GM19455 (cell line): ENCODE data around the gene RAI14.

Experiments used
- ATAC-seq: cut with Tn5 transposase; IDR thresholded peaks from one replicate; pipeline ENCODE4 v1.9.1; 2021; ENCODE audit not compliant: unreplicated experiment

The RAI14 gene

GRCh38 chr5:34844999-34845398 lies 188.9 kb downstream of the RAI14 start:
- no peak for ATAC-seq

DNA sequence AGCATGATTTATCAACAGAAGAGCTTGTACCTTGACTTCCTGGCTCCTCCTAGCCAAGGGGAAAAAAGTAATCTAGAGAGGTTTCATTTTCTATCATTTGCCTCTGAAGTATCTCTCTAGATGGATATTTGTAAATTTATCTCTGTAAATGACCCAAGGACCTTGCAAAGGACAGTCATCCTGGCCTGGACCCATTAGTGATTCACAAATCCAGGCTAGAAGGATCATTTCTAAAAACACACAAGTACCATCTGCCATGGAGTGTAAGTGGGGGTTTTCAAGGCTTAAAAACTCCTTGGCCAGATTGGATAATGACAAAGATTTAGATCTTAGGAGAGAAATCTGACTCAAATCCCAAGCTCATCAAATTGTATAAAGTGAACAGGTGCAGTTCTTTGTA lies 190.9 kb downstream of the RAI14 start:
- no peak for ATAC-seq

- no peak for ATAC-seq
Observed at GRCh38 chr5:34847552-34847951, 191.4 kb downstream of the RAI14 start.

DNA sequence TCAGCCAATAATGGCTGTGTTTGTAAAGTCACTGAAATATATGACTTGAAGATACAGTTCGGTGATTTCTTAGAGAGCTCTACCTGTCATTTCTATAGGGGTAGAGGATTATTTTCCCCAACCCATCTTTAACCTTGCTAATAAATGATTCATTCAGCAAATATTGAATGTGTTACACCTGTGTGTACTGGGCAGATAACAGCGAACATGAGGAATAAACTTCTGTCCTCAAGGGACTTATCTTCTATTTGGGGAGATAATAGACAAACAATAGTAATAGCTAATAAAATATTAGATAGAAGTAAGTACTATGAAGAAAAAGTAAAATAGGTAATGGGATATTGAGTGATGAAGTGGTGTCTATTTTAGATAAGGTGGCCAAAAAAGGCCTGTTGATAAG lies 192.1 kb downstream of the RAI14 start:
- ATAC-seq = no peak

DNA sequence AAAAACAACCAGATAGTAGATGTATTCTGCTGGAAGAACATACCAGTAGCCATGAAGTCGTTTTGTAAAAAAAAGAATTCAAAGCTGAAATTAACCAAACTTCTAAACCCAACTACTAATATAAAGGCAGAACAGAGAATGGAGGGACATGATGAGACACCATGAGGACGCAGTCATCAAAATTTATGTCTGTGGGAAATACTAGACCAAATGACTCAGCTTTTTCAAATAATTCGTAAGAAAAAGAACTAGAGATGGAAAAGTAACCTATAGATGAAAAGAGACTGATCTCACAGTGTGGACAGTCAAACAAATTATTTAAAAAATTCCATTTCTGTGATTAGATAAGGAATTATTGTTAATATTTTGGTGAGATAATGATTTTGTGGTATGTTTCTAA lies 193.1 kb downstream of the RAI14 start:
- ATAC-seq = no peak

GRCh38 chr5:34854459-34855174 lies 198.5 kb downstream of the RAI14 start:
- peak; percentile 96 for ATAC-seq

DNA sequence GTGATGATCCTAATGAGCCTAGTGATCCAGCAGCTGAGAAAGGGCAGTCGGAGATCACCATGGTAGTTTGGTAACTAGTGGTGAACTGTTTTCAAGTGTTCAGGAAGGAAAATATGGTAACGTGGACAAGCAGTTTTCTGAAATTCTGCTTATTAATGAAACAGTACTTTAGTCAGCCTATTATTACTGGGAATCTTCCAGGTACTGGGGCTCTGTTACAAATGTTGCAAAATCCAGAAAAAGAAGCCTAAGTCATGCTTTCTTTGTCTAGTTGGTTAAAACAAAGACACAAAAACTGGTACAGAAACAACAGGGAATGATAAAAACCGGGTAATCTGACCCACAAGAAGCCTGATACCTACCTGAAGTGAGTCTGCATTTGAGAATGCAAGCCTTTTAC lies 201.0 kb downstream of the RAI14 start:
- no peak for ATAC-seq

DNA sequence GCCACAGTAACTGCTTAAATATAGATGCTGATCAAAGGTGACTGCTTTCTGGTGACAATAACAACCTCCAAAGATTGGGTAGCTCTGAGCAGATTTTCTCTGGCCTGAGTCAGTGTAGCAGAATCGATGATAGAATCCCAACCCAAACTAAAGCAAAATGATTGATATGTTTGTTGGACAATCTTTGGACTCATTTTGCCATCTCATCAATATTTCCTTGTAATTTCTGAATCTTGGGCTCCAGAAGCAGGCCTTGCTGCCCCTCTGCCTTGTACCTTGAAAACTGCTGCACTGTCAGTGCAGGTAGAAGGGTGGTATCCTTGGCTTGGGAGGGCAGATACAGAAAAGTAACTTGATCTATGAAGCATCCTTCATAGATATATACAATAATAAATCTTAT lies 201.8 kb downstream of the RAI14 start:
- ATAC-seq = no peak

GRCh38 chr5:34858790-34859189 lies 202.7 kb downstream of the RAI14 start:
- no peak for ATAC-seq

DNA sequence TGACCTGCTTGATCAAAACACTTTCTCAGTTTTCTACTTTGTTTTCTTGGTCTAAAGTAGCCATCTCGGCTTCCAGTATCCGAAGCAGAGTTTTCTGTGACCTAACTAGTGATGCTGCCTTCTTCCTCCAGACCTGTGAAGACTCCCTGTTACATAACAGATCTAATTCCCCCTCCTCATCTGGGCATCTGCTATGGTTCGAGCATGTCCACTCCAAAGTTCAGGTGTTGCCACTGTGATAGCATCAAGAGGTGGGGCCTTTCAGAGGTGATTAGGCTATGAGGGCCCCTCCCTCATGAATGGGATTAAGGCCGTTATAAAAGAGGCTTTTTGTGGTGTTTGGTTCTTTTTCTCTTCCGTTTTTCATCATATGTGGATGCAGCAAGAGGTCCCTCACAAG lies 203.1 kb downstream of the RAI14 start:
- ATAC-seq = no peak

- ATAC-seq = no peak
Observed at GRCh38 chr5:34863946-34864345, 207.8 kb downstream of the RAI14 start.

DNA sequence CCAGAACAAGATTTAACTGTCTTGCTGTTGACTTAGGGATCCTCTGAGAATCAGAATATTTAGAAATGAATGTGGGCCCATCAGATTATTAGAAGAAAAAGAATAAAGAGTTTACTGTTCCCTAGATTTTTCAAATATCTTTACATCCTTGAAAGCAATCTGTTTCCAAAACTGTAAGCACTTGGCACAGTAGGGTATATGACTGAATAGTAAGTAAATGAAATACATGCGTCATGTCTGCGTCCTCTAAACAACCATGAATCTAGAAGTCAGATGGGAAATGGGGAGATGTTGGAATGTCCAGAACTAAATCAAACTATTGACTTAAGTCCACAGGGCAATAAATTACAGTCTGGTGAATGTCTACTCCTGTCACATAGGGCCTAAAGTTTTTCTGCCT lies 209.0 kb downstream of the RAI14 start:
- ATAC-seq = no peak

GRCh38 chr5:34866989-34867471 lies 210.9 kb downstream of the RAI14 start:
- no peak for ATAC-seq

GRCh38 chr5:34867660-34868059 lies 211.5 kb downstream of the RAI14 start:
- no peak for ATAC-seq

- no peak for ATAC-seq
Observed at GRCh38 chr5:34868791-34869190, 212.7 kb downstream of the RAI14 start.

DNA sequence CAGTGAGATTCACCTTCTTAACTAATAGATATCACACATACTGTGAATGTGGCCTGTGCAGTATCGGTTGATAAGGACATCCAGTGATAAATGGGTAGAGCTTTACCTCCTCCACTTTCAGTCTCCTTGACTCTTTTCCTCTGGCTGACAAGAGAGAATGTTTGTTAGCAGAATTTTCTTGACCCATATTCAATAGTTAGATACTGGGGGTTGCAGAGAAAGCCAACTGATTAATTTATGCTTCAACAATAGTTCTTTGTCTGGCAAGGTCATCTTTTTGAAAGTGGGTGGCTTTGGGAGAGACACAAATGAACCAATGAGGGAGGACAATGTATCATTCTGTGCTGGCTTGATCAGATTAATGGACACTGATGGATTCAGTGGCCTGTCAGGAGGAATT lies 213.1 kb downstream of the RAI14 start:
- ATAC-seq = no peak

DNA sequence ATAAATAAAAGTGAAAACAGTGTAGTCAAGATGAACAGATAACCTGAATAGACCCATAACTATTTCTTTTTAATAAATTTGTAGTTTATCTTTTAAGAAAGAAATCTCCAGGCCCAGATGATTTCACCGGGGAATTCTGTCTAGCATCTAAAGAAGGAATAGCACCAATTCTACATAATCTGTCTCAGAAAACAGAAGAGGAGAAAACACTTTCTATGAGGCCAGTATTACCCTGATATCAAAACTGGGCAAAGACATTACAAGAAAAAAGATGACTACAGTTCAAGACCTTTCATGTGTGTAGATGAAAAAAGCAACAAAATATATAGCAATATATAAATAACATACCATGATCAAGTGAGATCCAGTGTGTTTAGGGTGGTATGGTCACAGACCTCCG lies 214.3 kb downstream of the RAI14 start:
- no peak for ATAC-seq

- no peak for ATAC-seq
Observed at GRCh38 chr5:34876275-34876674, 220.1 kb downstream of the RAI14 start.

DNA sequence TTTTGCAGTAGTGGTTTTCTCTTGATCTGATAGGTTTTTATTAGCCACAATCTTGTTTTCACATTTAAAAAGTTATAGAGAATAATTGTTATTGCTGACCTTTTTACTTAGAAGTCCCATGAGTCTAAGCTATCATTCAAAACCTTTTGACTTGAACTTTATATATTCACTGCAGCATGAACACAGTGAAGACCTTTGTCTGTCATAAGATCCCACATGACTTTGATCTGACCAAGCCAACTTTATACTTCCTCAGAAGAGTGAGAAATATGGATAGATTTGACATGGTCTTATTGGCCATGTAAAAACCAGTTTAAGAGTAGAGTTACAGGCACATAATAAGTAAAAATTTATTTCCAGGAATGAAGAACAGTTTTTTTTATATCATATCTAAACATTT lies 225.1 kb downstream of the RAI14 start:
- no peak for ATAC-seq
